Panc1 (cell line): ENCODE measurements around the gene ATP4A. TPM values are rescaled to one million over a fixed set of nuclear protein-coding genes. Genes with fewer than 3 reads are reported as not detected.

ENCODE experiments used
- ATAC-seq: fragments of 200-7000 bp; cut with Tn5 transposase; 2 replicates; pipeline ENCODE4 v1.9.1; 2020; ENCODE audit warnings: mild to moderate bottlenecking, moderate library complexity
- BruUV-seq: library from RNA; stranded (reverse); fragments of 400-500 nt; replicated peaks from 2 replicates; lab custom pipeline; 2021; lab: Mats Ljungman, UMichigan
- CTCF ChIA-PET: fragments of 300-600 bp; sonication (Branson Sonifier 250); formaldehyde crosslinking; loops from one replicate; lab custom pipeline; 2022; ENCODE audit warnings: antibody characterized with exemption; lab: Charles Lee
- POLR2A ChIA-PET: fragments of 300-600 bp; sonication (Branson Sonifier 250); formaldehyde crosslinking; loops from one replicate; lab custom pipeline; 2022; ENCODE audit warnings: antibody characterized with exemption; lab: Charles Lee
- DNase-seq: peaks from one replicate; pipeline ENCODE4 v3.0.0-alpha.2; 2010; ENCODE audit warnings: low read depth, low spot score
- H3K27ac ChIP-seq: 2 replicates; pipeline ENCODE4 v1.5.1; 2011; ENCODE audit warnings: mild to moderate bottlenecking, low read length, inconsistent platforms
- H3K27me3 ChIP-seq: fragments of 200-500 bp; sonication (Bioruptor generic); 2 replicates; pipeline ENCODE4 v1.6.0; 2014; ENCODE audit warnings: low read length, inconsistent platforms; ENCODE audit not compliant: control insufficient read depth, insufficient read depth
- H3K36me3 ChIP-seq: fragments of 200-500 bp; sonication (Bioruptor generic); 2 replicates; pipeline ENCODE4 v1.5.1; 2014; ENCODE audit warnings: inconsistent platforms, mild to moderate bottlenecking, low read length, moderate library complexity; ENCODE audit not compliant: control insufficient read depth, insufficient read depth
- H3K4me1 ChIP-seq: 2 replicates; pipeline ENCODE4 v1.5.1; 2011; ENCODE audit warnings: inconsistent platforms, mild to moderate bottlenecking, low read length, moderate library complexity; ENCODE audit not compliant: control insufficient read depth, insufficient read depth
- H3K4me3 ChIP-seq, 2 experiments: 2 replicates each; pipeline ENCODE4 v1.5.1; 2011 to 2012; ENCODE audit warnings: low read depth in 2 of 2, low read length in 2 of 2, mild to moderate bottlenecking in 2 of 2, inconsistent platforms in 1 of 2, moderate library complexity in 1 of 2
- H3K9me3 ChIP-seq: fragments of 200-500 bp; sonication (Bioruptor generic); 2 replicates; pipeline ENCODE4 v1.5.1; 2014; ENCODE audit warnings: low read depth, mild to moderate bottlenecking, inconsistent platforms, low read length, moderate library complexity; ENCODE audit not compliant: control insufficient read depth, insufficient read depth
- POLR2AphosphoS5 ChIP-seq: IDR thresholded peaks from 2 replicates; pipeline ENCODE4 v1.6.1; 2012; ENCODE audit warnings: mild to moderate bottlenecking, low read depth, low read length, moderate library complexity
- REST ChIP-seq, 2 experiments: IDR thresholded peaks; 2 replicates each; pipeline ENCODE4 v1.6.1; 2011 to 2012; ENCODE audit warnings: low read depth in 2 of 2, control low read depth in 1 of 2, low read length in 1 of 2, mild to moderate bottlenecking in 1 of 2, moderate library complexity in 1 of 2; ENCODE audit not compliant: insufficient read depth in 1 of 2
- SIN3A ChIP-seq: IDR thresholded peaks from 2 replicates; pipeline ENCODE4 v1.6.1; 2012; ENCODE audit warnings: low read depth, mild to moderate bottlenecking, low read length, moderate library complexity, borderline replicate concordance; ENCODE audit not compliant: insufficient read depth
- TCF7L2 ChIP-seq: IDR thresholded peaks from 2 replicates; pipeline ENCODE4 v1.6.1; 2011; ENCODE audit warnings: mild to moderate bottlenecking, low read depth, low read length, inconsistent platforms
- in situ Hi-C: cut with HindIII; loops from 2 replicates; pipeline ENCODE4 v1.10.0; 2016; ENCODE audit warnings: low sequenced_read_pairs, low pct_unique_long_range_greater_than_20kb
- intact Hi-C: fragments of 100-400 bp; cut with micrococcal nuclease; formaldehyde crosslinking; loops from one replicate; pipeline ENCODE4 v1.10.0; 2022; ENCODE audit not compliant: unreplicated experiment
- total RNA-seq: library from RNA; stranded (reverse); gene quantifications from one replicate; pipeline ENCODE4 v1.2.1, GENCODE V29; 2021; ENCODE audit not compliant: unreplicated experiment
- TF ChIP-seq, protein P1 (sequence below): fragments of 450-650 bp; IDR thresholded peaks from 2 replicates; pipeline ENCODE4 v1.5.1; 2017; ENCODE audit warnings: mild to moderate bottlenecking

Gene ATP4A
- total RNA-seq, 1 experiment from 2014 or later = not detected

DNA sequence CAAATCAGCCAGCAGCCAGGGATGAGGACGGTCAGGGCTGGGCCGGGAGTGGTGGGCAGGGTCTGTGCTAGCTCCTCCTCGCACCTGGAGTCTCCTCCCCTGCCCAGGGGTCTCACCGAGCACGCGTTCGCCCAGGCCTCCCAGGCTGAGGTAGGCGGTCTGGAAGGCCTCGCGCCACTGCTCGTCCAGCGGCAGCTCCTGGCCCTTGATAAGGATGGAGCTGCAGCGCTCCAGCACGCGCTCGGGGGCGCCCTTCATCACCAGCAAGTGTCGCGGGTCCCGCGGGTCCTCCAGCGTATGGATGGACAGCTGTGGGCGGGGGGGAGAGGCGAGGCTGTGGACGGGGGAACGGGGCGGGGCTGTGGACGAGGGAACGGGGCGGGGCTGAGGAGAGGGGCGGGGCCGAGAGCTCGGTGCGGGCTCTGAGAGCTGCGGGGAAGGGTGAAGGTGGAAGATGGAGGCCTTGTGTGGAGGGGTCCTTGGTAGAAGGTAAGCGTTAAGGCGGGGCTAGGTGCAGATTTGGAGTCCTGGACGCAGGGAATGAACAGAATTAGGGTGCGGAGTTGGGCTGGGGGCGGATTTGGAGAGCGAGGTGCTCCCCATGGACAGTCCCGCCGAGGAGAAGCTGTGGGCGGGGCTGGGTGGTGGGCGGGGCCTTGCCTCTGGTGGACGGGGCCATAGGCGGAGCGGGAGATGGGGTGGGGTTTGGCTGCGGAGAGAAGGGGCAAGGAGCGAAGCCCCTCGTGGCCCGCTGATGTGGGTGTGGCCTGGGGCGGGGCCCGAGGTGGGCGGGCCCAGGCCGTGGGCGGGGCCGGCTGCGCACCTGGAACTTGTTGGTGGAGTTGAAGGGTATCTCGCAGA lies 5.7 kb downstream of the ATP4A start:
- Histone ChIP-seq H3K9me3 (no peaks in the 10 kb centered on the region), H3K27me3 (peaks cover 6% of the 10 kb centered on the region; the same call in 1 of the 2 replicates), H3K36me3 (no peaks in the 10 kb centered on the region), H3K4me3 (peak overlapping the region; percentile 31 to 70), H3K27ac (no peak overlapping the region), H3K4me1 (peaks cover 6% of the 10 kb centered on the region; the same call in 1 of the 2 replicates)
- TF ChIP-seq POLR2AphosphoS5 = no peak
- TF ChIP-seq, protein P1, sequence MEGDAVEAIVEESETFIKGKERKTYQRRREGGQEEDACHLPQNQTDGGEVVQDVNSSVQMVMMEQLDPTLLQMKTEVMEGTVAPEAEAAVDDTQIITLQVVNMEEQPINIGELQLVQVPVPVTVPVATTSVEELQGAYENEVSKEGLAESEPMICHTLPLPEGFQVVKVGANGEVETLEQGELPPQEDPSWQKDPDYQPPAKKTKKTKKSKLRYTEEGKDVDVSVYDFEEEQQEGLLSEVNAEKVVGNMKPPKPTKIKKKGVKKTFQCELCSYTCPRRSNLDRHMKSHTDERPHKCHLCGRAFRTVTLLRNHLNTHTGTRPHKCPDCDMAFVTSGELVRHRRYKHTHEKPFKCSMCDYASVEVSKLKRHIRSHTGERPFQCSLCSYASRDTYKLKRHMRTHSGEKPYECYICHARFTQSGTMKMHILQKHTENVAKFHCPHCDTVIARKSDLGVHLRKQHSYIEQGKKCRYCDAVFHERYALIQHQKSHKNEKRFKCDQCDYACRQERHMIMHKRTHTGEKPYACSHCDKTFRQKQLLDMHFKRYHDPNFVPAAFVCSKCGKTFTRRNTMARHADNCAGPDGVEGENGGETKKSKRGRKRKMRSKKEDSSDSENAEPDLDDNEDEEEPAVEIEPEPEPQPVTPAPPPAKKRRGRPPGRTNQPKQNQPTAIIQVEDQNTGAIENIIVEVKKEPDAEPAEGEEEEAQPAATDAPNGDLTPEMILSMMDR = no peak
- no peak for TF ChIP-seq TCF7L2
- no peak for TF ChIP-seq REST (IDR thresholded peaks at IDR 0.05; ENCODE audit: insufficient read depth in 1 of 2, low read depth in 2 of 2, low read length in 1 of 2)
- no peak for TF ChIP-seq SIN3A
- intact Hi-C loops (loop anchor here (10.0 kb wide), 1 partner anchor 157 kb away; the partner anchor contains the start of gene KMT2B), in situ Hi-C loops (no loop called here)
- ATAC-seq (peak; percentile 84), DNase-seq (no peak)
- no TSS peak for BruUV-seq
- ChIA-PET CTCF (interaction anchor here (0.6 to 1.1 kb wide), 9 partner anchors 10 to 509 kb away, joined by 3 to 10 read pairs (median 4); no protein-coding TSS in a partner anchor), POLR2A (interaction anchor here (0.5 to 0.7 kb wide), 3 partner anchors 23 to 97 kb away, joined by 3 to 8 read pairs (median 3); no protein-coding TSS in a partner anchor)

GRCh38 chr19:35556846-35557538 lies 6.5 kb downstream of the ATP4A start:
- TF ChIP-seq, protein P1 = no peak
- no peak for TF ChIP-seq SIN3A
- TF ChIP-seq TCF7L2 = no peak
- no peak for TF ChIP-seq REST (IDR thresholded peaks at IDR 0.05; ENCODE audit: insufficient read depth in 1 of 2, low read depth in 2 of 2, low read length in 1 of 2)
- TF ChIP-seq POLR2AphosphoS5 = no peak
- CTCF ChIA-PET = interaction anchor here (1.0 to 1.1 kb wide), 2 partner anchors 9 to 88 kb away, joined by 3 to 4 read pairs; no protein-coding TSS in a partner anchor
- no peaks in the 10 kb centered on the region for H3K36me3 ChIP-seq
- H3K27ac ChIP-seq = no peak overlapping the region
- peaks cover 6% of the 10 kb centered on the region; the same call in 1 of the 2 replicates for H3K4me1 ChIP-seq
- POLR2A ChIA-PET = interaction anchor here (0.6 kb wide), 1 partner anchor 81 kb away, joined by 8 read pairs; no protein-coding TSS in a partner anchor
- in situ Hi-C loops (no loop called here), intact Hi-C loops (loop anchor here (10.0 kb wide), 1 partner anchor 158 kb away; the partner anchor contains the start of gene KMT2B)
- peaks cover 5% of the 10 kb centered on the region; the same call in 1 of the 2 replicates for H3K27me3 ChIP-seq
- DNase-seq (no peak), ATAC-seq (no peak)
- H3K4me3 ChIP-seq = no peak overlapping the region
- BruUV-seq = no TSS peak
- H3K9me3 ChIP-seq = no peaks in the 10 kb centered on the region
